Iris pigment epithelial cell (primary cell): ENCODE measurements around the gene SERP2.
"Not testable (repeated sequence)": the region's sequence is repeated elsewhere in the genome, so short reads cannot be mapped to it uniquely, and the experiment has no call there.

Experiments
- DNase-seq: peaks from one replicate; pipeline ENCODE4 v3.0.0-alpha.2; 2011; ENCODE audit warnings: low read depth

Gene SERP2

GRCh38 chr13:44373601-44374347 lies at the start of gene SERP2:
TSS of gene SERP2 (plus strand) at chr13:44373824. CDS start at chr13:44374026, 202 bp downstream.
- DNase-seq, result no peak

- DNase-seq, result no peak
Observed at GRCh38 chr13:44326961-44327360, 46.7 kb upstream of the SERP2 start.

GRCh38 chr13:44329041-44329440 lies 44.6 kb upstream of the SERP2 start:
- DNase-seq, result not testable (repeated sequence)

- no peak for DNase-seq
Observed at GRCh38 chr13:44329909-44330545, 43.6 kb upstream of the SERP2 start.

GRCh38 chr13:44331446-44331845 lies 42.2 kb upstream of the SERP2 start:
- peak; percentile 50 for DNase-seq

- peak; percentile 89 for DNase-seq
Observed at GRCh38 chr13:44331912-44332851, 41.4 kb upstream of the SERP2 start.

GRCh38 chr13:44333950-44334655 lies 39.5 kb upstream of the SERP2 start:
- no peak for DNase-seq

- DNase-seq, result no peak
Observed at GRCh38 chr13:44334751-44335150, 38.9 kb upstream of the SERP2 start.

GRCh38 chr13:44336934-44337333 lies 36.7 kb upstream of the SERP2 start:
- DNase-seq, result no peak

- DNase-seq, result no peak
Observed at GRCh38 chr13:44337581-44337980, 36.0 kb upstream of the SERP2 start.

GRCh38 chr13:44340508-44340907 lies 33.1 kb upstream of the SERP2 start:
- no peak for DNase-seq

GRCh38 chr13:44342741-44343140 lies 30.9 kb upstream of the SERP2 start:
- no peak for DNase-seq

- no peak for DNase-seq
Observed at GRCh38 chr13:44346534-44346933, 27.1 kb upstream of the SERP2 start.

- DNase-seq, result no peak
Observed at GRCh38 chr13:44347301-44347700, 26.3 kb upstream of the SERP2 start.

- DNase-seq, result peak; percentile 14
Observed at GRCh38 chr13:44347949-44348348, 25.7 kb upstream of the SERP2 start.

- DNase-seq, result no peak
Observed at GRCh38 chr13:44350775-44351504, 22.7 kb upstream of the SERP2 start.

GRCh38 chr13:44351505-44351854 lies 22.1 kb upstream of the SERP2 start:
- DNase-seq, result no peak

- no peak for DNase-seq
Observed at GRCh38 chr13:44352202-44352601, 21.4 kb upstream of the SERP2 start.

- no peak for DNase-seq
Observed at GRCh38 chr13:44352671-44353070, 21.0 kb upstream of the SERP2 start.

- no peak for DNase-seq
Observed at GRCh38 chr13:44354331-44354730, 19.3 kb upstream of the SERP2 start.

GRCh38 chr13:44354884-44355283 lies 18.7 kb upstream of the SERP2 start:
- DNase-seq, result no peak
